Measurements from ENCODE around the gene RBSN.
A peak's percentile ranks its signal among the peaks of the same experiment; 100 is the strongest.
"Not testable (repeated sequence)": the region's sequence is repeated elsewhere in the genome, so short reads cannot be mapped to it uniquely, and the experiment has no call there.

Gene RBSN

DNA sequence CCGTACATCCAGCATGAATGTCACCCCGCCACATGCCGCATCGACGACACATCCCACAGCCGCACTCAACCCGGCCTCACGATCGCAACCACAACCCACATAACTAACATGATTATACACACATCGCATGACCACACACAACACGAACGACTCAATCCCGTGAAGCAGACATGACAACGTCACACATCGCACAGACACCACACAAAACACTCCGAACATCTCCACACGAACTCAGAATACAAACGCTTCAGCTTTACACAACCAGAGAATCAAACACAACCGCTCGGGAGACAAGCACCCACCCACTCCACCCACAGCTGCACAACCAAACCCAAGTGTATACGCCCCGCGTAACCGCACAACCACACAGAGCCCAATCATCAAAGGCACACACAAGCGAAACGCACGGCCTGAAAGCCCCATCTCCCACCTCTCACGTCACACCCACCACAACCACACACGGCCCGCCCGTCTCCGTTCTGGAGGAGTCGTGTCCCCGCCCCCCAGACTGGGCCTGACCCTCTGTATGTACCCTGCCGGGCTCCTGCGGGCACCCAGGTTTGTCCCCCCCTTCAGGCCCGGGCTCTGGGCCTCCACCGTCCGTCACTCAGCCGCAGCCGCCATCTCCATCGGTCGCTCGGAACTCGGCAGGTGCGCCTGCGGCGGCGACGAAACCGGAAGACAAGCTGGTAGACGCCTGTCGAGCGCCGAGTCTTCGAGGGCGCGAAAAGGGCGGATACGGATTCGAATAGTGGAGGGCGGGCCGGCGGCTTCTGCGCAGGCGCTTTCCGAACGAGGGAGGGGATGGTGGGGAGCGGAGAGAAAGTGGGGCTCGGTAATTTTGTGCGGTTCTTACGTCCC is at the start of gene RBSN:
TSS of gene RBSN (minus strand) at position 646 of the 861 bp plus-strand sequence. CDS start 3,028 bp downstream, outside the sequence.
- DNase-seq = peak; percentile 90 to 96

DNA sequence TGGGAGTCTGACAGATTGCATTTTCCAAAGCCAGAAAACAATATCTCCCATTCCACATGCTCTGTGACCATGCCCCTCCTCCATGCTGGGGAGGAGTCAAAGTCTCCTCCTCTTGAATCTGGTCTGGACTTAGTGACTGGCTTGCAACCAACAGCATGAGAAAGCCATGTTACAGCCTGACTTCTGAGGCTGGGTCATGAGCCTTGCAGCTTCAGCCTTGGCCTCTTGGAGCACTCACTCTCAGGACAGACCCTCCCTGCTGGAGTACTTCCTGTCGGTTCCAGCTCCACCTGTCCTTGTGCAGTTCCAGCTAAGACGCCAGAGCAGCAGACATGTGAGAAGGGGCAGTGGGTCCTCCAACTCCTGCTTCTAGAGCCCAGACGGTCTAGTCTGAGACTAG is 49.7 kb upstream of the RBSN start:
- no peak for DNase-seq

GRCh38 chr3:15136885-15137284 is 37.9 kb upstream of the RBSN start:
- not testable (repeated sequence) for DNase-seq

- not testable (repeated sequence) for DNase-seq
Observed at GRCh38 chr3:15134968-15135367, 36.0 kb upstream of the RBSN start.

DNA sequence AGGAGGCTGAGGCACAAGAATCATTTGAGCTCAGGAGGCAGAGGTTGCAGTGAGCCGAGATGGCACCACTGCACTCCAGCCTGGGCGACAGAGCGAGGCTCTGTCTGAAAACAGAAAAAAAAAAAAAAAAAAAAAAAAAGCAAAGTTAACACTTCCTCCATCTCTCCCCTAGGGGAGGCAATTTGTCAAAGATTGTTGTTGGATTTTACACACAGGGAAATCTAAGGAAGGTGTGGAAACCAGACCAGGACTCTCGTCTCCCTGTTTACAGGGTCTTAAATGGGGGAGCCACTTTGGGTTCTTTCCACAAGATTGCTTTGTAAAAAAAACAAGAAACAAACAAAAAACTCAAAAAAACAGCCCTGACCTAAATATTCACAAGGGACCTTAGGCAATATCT is 29.5 kb upstream of the RBSN start:
- DNase-seq = not testable (repeated sequence)

DNA sequence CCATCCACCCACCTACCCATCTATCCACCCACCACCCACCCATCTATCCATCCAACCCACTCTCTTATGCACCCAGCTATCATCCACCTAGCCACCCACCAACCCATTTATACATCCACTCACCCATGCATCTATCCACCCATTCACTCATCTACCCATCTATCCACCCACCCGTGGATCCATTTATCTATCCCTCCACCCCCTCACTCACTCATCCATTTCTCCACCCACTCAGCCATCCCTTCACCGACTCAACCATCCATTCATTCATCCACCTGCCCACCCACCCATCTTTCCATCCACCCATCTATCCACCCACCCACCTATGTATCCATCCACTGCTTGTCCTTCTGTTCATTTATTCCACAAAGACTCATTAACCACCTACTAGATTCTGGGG is 28.0 kb upstream of the RBSN start:
- not testable (repeated sequence) for DNase-seq

- no peak for DNase-seq
Observed at GRCh38 chr3:15122398-15122797, 23.4 kb upstream of the RBSN start.

DNA sequence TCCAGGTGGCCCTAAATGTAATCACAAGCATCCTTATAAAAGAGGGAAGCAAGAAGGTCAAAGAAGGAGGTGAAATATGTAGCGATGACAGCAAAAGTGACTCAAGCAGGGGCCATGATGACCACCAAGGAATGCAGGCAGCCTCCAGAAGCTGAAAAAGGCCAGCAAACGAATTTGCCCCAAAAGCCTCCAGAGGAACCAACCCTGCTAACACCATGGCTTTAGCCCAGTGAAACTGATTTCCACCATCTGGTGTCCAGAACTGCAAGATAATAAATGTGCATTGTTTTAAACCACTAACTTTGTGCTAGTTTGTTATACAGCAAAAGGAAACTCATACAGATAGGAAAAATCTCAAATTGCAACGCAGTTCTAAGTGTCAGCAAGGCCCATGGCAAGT is 23.0 kb upstream of the RBSN start:
- no peak for DNase-seq

DNA sequence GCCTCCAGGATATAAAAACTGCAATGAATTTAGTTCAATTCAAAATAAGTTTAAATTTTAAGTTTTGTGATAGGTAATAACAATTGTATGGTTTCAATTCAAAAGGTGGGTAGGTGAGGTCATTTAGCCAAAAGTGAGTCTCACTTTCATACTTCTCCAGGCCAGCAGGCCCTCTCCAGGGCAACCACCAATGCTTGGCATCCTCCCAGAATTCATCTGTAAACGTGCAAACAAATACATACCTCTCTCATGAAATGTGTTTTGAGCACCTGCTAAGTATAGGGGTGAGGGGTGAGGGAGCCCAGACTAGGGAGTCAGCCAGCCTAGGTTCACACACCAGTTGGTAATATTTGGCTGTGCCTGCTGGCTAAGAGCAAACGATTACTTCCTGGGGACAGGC is 22.0 kb upstream of the RBSN start:
- DNase-seq = no peak

DNA sequence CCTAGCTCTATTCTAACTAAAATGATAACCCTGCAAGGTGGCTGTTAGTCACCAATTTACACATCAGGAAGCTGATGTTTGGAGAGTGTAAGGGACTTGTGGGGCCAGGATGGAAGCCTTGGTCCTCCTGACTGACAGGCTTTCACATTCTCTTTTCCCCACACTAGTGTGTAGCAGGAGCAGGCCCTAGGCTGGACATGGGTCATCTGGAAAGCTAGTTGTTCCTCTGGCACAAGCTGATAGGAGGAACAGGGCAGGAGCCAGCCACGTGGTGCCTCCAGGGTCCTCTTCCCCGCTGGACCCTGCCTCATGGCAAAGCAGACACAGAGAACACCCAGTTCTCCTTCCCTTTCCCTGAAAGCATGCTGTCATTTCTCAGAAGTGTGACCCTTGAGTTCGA is 18.1 kb upstream of the RBSN start:
- DNase-seq = no peak

- DNase-seq = no peak
Observed at GRCh38 chr3:15116032-15116669, 17.2 kb upstream of the RBSN start.

DNA sequence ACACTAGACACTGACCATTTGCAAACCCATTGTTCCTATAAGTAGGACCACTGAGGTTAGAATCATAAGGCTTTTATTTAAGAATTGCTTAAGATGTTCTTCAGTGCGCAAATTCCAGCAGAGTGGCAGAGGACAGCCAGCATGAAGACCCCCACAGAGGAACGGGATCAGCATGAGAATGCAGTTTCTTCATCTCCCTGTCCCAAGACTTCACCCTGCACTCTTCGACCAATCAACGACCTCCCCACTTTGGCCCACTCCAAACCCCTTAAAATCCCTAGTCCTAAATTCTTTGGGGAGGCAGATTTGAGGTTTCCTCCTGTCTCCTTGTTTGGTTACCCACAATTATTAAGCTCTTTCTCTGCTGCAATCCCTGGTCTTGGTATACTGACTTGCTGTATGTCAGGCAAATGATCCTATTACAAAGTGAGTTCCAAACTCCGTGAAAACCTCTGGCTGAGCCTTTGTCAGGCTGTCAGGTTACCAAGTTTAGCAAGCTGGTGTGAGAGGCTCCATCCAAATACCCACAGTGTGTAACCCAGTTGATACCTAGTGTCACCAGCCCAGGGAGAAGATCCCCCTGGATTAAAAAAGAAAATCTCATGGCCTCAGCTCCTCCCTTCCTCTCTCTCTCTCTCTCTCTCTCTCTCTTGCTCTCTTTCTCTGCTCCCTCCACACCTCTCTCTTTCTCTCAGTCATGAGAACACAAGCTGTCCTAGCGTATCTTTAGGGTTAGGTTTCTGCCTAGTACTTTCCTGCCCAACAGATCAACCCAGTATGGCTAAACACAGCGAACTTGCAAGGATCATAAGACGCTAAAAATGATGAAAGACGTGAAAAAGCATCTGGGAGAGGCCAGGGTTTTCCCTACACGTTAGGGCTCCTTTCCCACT is 15.8 kb upstream of the RBSN start:
- DNase-seq = no peak

GRCh38 chr3:15113884-15114283 is 14.9 kb upstream of the RBSN start:
- no peak for DNase-seq

- no peak for DNase-seq
Observed at GRCh38 chr3:15113471-15113870, 14.5 kb upstream of the RBSN start.

- DNase-seq = no peak
Observed at GRCh38 chr3:15112011-15112410, 13.1 kb upstream of the RBSN start.

- no peak for DNase-seq
Observed at GRCh38 chr3:15110206-15110605, 11.3 kb upstream of the RBSN start.

DNA sequence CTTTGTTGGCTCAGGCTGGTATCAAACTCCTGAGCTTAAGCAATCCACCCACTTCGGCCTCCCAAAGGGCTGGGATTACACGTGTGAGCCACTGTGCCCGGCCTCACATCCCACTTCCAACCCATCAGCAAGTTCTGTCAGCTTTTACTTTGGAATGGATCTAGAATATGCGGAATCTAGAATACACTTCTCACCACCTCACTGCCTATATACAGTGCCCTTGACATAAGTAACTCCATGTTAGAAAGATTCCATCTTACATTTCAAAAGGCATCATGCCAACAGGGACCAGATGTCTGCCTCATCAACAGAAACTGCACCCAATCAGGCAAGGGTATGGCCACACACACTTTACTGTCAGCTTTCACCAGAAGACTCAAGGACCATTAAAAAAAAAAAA is 9.9 kb upstream of the RBSN start:
- no peak for DNase-seq

- DNase-seq = peak; percentile 52 to 71
Observed at GRCh38 chr3:15108082-15108545, 9.2 kb upstream of the RBSN start.

DNA sequence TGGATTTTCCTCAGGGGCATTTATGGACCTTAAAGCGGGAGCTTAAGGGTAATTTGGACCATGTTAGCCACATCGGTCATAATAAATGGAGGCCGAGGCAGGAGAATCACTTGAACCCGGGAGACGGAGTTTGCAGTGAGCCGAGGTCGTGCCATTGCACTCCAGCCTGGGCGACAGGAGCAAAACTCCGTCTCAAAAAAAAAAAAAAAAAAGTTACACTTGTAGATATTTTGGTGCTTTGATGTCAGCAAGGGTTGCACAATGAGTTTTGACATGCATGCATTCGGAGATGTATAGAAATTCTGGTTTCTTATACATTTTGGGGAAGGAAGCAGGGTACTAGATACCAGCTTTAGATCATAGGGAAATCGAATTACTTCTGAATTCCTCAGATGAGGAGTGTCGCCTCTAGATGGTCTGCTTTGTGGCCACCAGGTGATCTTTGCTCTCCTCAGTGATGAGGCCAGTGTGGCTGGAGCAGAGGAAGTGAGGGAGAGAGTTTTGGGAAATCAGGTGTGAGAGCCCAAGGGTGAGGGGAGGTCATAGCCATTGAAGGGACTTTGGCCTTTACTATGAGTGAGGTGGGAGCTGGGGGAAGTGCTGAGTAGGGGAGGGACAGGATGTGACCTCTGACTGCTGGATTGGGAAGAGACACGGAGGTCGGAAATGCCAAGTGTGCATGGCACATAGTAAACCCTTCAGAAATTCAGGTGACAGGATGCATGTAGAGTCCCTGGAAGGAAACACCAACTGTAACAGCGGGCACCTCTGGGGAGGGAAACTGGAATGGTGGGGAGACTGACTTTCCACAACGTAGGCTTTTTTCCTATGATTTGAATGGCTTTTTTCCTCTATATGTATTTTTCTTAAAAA is 8.4 kb upstream of the RBSN start:
- DNase-seq = no peak

DNA sequence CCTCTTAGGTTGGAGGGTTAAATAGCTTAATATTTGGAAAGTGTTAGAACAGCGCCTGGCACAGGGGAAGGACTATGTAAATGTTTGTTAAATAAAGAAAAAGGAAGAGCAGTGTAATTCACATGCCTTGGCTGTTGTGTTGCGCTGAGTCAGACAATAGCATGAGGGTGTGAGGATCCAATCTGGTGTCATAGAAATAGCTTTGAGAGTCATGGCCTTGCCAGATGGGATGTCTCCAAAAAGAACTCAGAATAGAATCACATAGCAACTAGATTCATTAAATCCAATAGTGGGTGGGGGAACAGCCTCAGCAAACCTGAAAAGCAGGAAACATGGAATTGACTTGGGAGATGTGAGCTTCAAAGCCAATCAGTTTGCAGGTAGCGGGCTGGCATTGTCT is 3.9 kb upstream of the RBSN start:
- DNase-seq = peak in 1 of 2 donors; percentile 30

- DNase-seq = peak; percentile 21 to 69
Observed at GRCh38 chr3:15102256-15102655, 3.3 kb upstream of the RBSN start.
